Calu3 (cell line): ENCODE measurements around the gene AKAP1. TPM values are rescaled to one million over a fixed set of nuclear protein-coding genes. Genes with fewer than 3 reads are reported as not detected.

Experiments used
- BruUV-seq: library from RNA; stranded (reverse); fragments of 400-500 nt; replicated peaks from 2 replicates; lab custom pipeline; 2021; lab: Mats Ljungman, UMichigan
- CTCF ChIA-PET: fragments of 300-600 bp; sonication (Branson Sonifier 250); formaldehyde crosslinking; loops from one replicate; lab custom pipeline; 2022; ENCODE audit warnings: antibody characterized with exemption; lab: Charles Lee
- DNase-seq: peaks from one replicate; pipeline ENCODE4 v3.0.0; 2022
- H3K27ac Mint-ChIP-seq: one replicate; pipeline ENCODE4 v1.8.0; 2022; ENCODE audit warnings: mixed read lengths; ENCODE audit not compliant: unreplicated experiment
- H3K27me3 Mint-ChIP-seq: one replicate; pipeline ENCODE4 v1.8.0; 2022; ENCODE audit warnings: mixed read lengths; ENCODE audit not compliant: unreplicated experiment
- H3K36me3 Mint-ChIP-seq: one replicate; pipeline ENCODE4 v1.8.0; 2022; ENCODE audit warnings: mild to moderate bottlenecking, moderate library complexity, mixed read lengths; ENCODE audit not compliant: insufficient read depth, unreplicated experiment
- H3K4me1 Mint-ChIP-seq: one replicate; pipeline ENCODE4 v1.8.0; 2022; ENCODE audit warnings: mild to moderate bottlenecking, low read depth, mixed read lengths; ENCODE audit not compliant: unreplicated experiment
- H3K4me3 Mint-ChIP-seq: one replicate; pipeline ENCODE4 v1.8.0; 2022; ENCODE audit warnings: mild to moderate bottlenecking, low read depth, moderate library complexity, mixed read lengths; ENCODE audit not compliant: unreplicated experiment
- H3K9me3 Mint-ChIP-seq: one replicate; pipeline ENCODE4 v1.8.0; 2022; ENCODE audit warnings: low read depth, mixed read lengths; ENCODE audit not compliant: unreplicated experiment
- CTCF ChIP-seq: fragments of 200-600 bp; IDR thresholded peaks from one replicate; pipeline ENCODE4 v1.8.0; 2022; ENCODE audit warnings: antibody characterized with exemption; ENCODE audit not compliant: unreplicated experiment
- intact Hi-C: fragments of 100-400 bp; cut with micrococcal nuclease; formaldehyde crosslinking; loops from one replicate; pipeline ENCODE4 v1.10.0; 2022; ENCODE audit not compliant: unreplicated experiment
- total RNA-seq: library from RNA; stranded (reverse); gene quantifications from 2 replicates; pipeline ENCODE4 v1.2.3, GENCODE V29; 2022

Gene AKAP1
- total RNA-seq, 1 experiment from 2014 or later = 41.4 TPM

- H3K9me3 Mint-ChIP-seq = no peaks in the 10 kb centered on the region
- H3K36me3 Mint-ChIP-seq = peaks cover 25% of the 10 kb centered on the region
- no peak for DNase-seq
- TF ChIP-seq CTCF = no peak
- intact Hi-C loops = no loop called here
- peaks cover 40% of the 10 kb centered on the region for H3K4me1 Mint-ChIP-seq
- no TSS peak for BruUV-seq
- CTCF ChIA-PET = interaction anchor here (0.7 kb wide), 1 partner anchor 185 kb away, joined by 3 read pairs; no protein-coding TSS in a partner anchor
- peak overlapping the region; percentile 89 for H3K4me3 Mint-ChIP-seq
- H3K27ac Mint-ChIP-seq = peak overlapping the region; percentile 47
- H3K27me3 Mint-ChIP-seq = no peaks in the 10 kb centered on the region
Measured at GRCh38 chr17:57086069-57086930, 1.3 kb downstream of the AKAP1 start.

- no TSS peak for BruUV-seq
- Mint-ChIP-seq H3K4me1 (peaks cover 38% of the 10 kb centered on the region), H3K4me3 (no peak overlapping the region), H3K9me3 (no peaks in the 10 kb centered on the region), H3K27ac (no peak overlapping the region), H3K27me3 (no peaks in the 10 kb centered on the region), H3K36me3 (peaks cover 25% of the 10 kb centered on the region)
- intact Hi-C loops = no loop called here
- CTCF ChIA-PET = no interaction called here
- no peak for DNase-seq
- TF ChIP-seq CTCF = no peak
Measured at GRCh38 chr17:57088298-57088697, 3.3 kb downstream of the AKAP1 start.

GRCh38 chr17:57089391-57089790, 4.3 kb downstream of the AKAP1 start:
- no peak for DNase-seq
- TF ChIP-seq CTCF = no peak
- Mint-ChIP-seq H3K9me3 (no peaks in the 10 kb centered on the region), H3K27ac (no peak overlapping the region), H3K27me3 (no peaks in the 10 kb centered on the region), H3K4me1 (peaks cover 34% of the 10 kb centered on the region), H3K36me3 (peaks cover 23% of the 10 kb centered on the region), H3K4me3 (no peak overlapping the region)
- BruUV-seq = no TSS peak
- CTCF ChIA-PET = no interaction called here
- intact Hi-C loops = no loop called here

- no peak overlapping the region for H3K27ac Mint-ChIP-seq
- BruUV-seq = no TSS peak
- H3K36me3 Mint-ChIP-seq = peaks cover 11% of the 10 kb centered on the region
- no peak overlapping the region for H3K4me3 Mint-ChIP-seq
- TF ChIP-seq CTCF = no peak
- intact Hi-C loops = no loop called here
- H3K27me3 Mint-ChIP-seq = no peaks in the 10 kb centered on the region
- H3K9me3 Mint-ChIP-seq = no peaks in the 10 kb centered on the region
- peaks cover 34% of the 10 kb centered on the region for H3K4me1 Mint-ChIP-seq
- CTCF ChIA-PET = no interaction called here
- no peak for DNase-seq
Measured at GRCh38 chr17:57090560-57091185, 5.6 kb downstream of the AKAP1 start.
